ENCODE results near the gene SLC18A3. TPM values are rescaled to one million over a fixed set of nuclear protein-coding genes. Genes with fewer than 3 reads are reported as not detected.

Gene SLC18A3
- total RNA-seq, 1 experiment from 2014 or later: not detected

GRCh38 chr10:49596493-49596809 lies 13.7 kb upstream of the SLC18A3 start:
- no peak overlapping the region for H2AK5ac ChIP-seq (ENCODE audit: insufficient read length, low read length)
- H3K9ac ChIP-seq (ENCODE audit: extremely low read depth, insufficient read length, low read length): no peak overlapping the region
- H3K14ac ChIP-seq (ENCODE audit: insufficient read depth, low read length): no peak overlapping the region
- Mint-ChIP-seq H3K36me3 (ENCODE audit: insufficient read depth in 1 of 3, low read depth in 3 of 3) (no peaks in the 10 kb centered on the region), H3K4me3 (no peak overlapping the region; a peak in 1 of 5 replicates), H3K4me1 (peaks cover 13% of the 10 kb centered on the region in 2 experiments), H3K27ac (no peak overlapping the region), H3K27me3 (ENCODE audit: low read depth) (peaks cover 43% of the 10 kb centered on the region), H3K9me3 (no peaks in the 10 kb centered on the region)
- H2AFZ ChIP-seq (ENCODE audit: low read length): no peak overlapping the region
- H3K23ac ChIP-seq (ENCODE audit: insufficient read length, low read depth, low read length): no peak overlapping the region
- H3K27ac ChIP-seq (ENCODE audit: insufficient read length, low read depth, low read length): no peak overlapping the region
- H2BK12ac ChIP-seq (ENCODE audit: insufficient read length, low read depth, low read length): no peak overlapping the region
- H4K20me1 ChIP-seq (ENCODE audit: control insufficient read depth, insufficient read depth, insufficient read length): no peaks in the 10 kb centered on the region
- no peak overlapping the region for H3K4me2 ChIP-seq (ENCODE audit: insufficient read depth, insufficient read length, low read length)
- no peak overlapping the region for H2BK120ac ChIP-seq (ENCODE audit: low read depth, low read length, poor library complexity, severe bottlenecking)
- no peak overlapping the region for H4K5ac ChIP-seq (ENCODE audit: insufficient read length, low read depth, low read length)
- no peak overlapping the region for H3K18ac ChIP-seq (ENCODE audit: insufficient read length, low read depth, low read length)
- no peak overlapping the region for H2BK5ac ChIP-seq (ENCODE audit: insufficient read length, low read length)
- H3K79me2 ChIP-seq (ENCODE audit: insufficient read depth, low read length): no peaks in the 10 kb centered on the region
- no peaks in the 10 kb centered on the region for H3K23me2 ChIP-seq (ENCODE audit: insufficient read length, low read depth, low read length, poor library complexity, severe bottlenecking)
- no peak overlapping the region for H4K91ac ChIP-seq (ENCODE audit: insufficient read length, low read depth, low read length)
- no peaks in the 10 kb centered on the region for H3K9me3 ChIP-seq (ENCODE audit: control insufficient read depth, low read depth, low read length)
- H3K4me1 ChIP-seq (ENCODE audit: insufficient read depth, low read length): no peaks in the 10 kb centered on the region
- TF ChIP-seq, protein P1, sequence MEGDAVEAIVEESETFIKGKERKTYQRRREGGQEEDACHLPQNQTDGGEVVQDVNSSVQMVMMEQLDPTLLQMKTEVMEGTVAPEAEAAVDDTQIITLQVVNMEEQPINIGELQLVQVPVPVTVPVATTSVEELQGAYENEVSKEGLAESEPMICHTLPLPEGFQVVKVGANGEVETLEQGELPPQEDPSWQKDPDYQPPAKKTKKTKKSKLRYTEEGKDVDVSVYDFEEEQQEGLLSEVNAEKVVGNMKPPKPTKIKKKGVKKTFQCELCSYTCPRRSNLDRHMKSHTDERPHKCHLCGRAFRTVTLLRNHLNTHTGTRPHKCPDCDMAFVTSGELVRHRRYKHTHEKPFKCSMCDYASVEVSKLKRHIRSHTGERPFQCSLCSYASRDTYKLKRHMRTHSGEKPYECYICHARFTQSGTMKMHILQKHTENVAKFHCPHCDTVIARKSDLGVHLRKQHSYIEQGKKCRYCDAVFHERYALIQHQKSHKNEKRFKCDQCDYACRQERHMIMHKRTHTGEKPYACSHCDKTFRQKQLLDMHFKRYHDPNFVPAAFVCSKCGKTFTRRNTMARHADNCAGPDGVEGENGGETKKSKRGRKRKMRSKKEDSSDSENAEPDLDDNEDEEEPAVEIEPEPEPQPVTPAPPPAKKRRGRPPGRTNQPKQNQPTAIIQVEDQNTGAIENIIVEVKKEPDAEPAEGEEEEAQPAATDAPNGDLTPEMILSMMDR (conservative IDR thresholded peaks at IDR 0.05): no peak
- H3K79me1 ChIP-seq (ENCODE audit: insufficient read depth, low read depth, low read length, poor library complexity, severe bottlenecking): no peaks in the 10 kb centered on the region
- WGBS (ENCODE audit: extremely low coverage, insufficient read length, low lambda C conversion rate): no CpG with 5 or more reads among the region's 3 CpGs
- H4K8ac ChIP-seq (replicated peaks; ENCODE audit: insufficient read length, low read depth, low read length): no peak overlapping the region
- H3K27me3 ChIP-seq (ENCODE audit: insufficient read depth, low read length): no peaks in the 10 kb centered on the region
- H3K4ac ChIP-seq (ENCODE audit: low read depth, low read length): no peak overlapping the region
- H3T11ph ChIP-seq (ENCODE audit: low read length): no peak overlapping the region
- no peak overlapping the region for H2BK15ac ChIP-seq (ENCODE audit: low read depth, low read length)
- H2BK20ac ChIP-seq (ENCODE audit: low read depth, low read length, poor library complexity, severe bottlenecking): no peak overlapping the region
- H3K56ac ChIP-seq (ENCODE audit: insufficient read length, low read depth, low read length): no peak overlapping the region
- no peak for DNase-seq

All from H9 (cell line).